Mesothelial cell of epicardium (in vitro differentiated cells): ENCODE results near the gene BARX2. TPM values are rescaled to one million over a fixed set of nuclear protein-coding genes. Genes with fewer than 3 reads are reported as not detected.

Experiments used
- DNase-seq, 2 experiments: peaks; one replicate each; pipeline ENCODE4 v3.0.0; 2021; ENCODE audit warnings: low spot score in 2 of 2; ENCODE audit not compliant: unreplicated experiment in 2 of 2
- H3K27ac Mint-ChIP-seq: 2 replicates; pipeline ENCODE4 v1.8.0; 2021; ENCODE audit warnings: mixed read lengths
- H3K27me3 Mint-ChIP-seq: 2 replicates; pipeline ENCODE4 v1.8.0; 2021; ENCODE audit warnings: low read depth, mixed read lengths
- H3K36me3 Mint-ChIP-seq: 2 replicates; pipeline ENCODE4 v1.8.0; 2021; ENCODE audit warnings: mixed read lengths
- H3K4me1 Mint-ChIP-seq: 2 replicates; pipeline ENCODE4 v1.8.0; 2021; ENCODE audit warnings: mixed read lengths
- H3K4me3 Mint-ChIP-seq: 2 replicates; pipeline ENCODE4 v1.8.0; 2021; ENCODE audit warnings: mild to moderate bottlenecking, moderate library complexity, mixed read lengths
- H3K9me3 Mint-ChIP-seq: 2 replicates; pipeline ENCODE4 v1.8.0; 2021; ENCODE audit warnings: mixed read lengths
- CTCF ChIP-seq: fragments of 200-600 bp; sonication (generic); IDR thresholded peaks from one replicate; pipeline ENCODE4 v1.5.0; 2021; ENCODE audit warnings: antibody characterized with exemption; ENCODE audit not compliant: unreplicated experiment
- total RNA-seq: library from RNA; stranded (reverse); gene quantifications from 3 replicates; pipeline ENCODE4 v1.2.1, GENCODE V29; 2021

BARX2 gene
- total RNA-seq, 1 donor from 2014 or later: 69.9 TPM

DNA sequence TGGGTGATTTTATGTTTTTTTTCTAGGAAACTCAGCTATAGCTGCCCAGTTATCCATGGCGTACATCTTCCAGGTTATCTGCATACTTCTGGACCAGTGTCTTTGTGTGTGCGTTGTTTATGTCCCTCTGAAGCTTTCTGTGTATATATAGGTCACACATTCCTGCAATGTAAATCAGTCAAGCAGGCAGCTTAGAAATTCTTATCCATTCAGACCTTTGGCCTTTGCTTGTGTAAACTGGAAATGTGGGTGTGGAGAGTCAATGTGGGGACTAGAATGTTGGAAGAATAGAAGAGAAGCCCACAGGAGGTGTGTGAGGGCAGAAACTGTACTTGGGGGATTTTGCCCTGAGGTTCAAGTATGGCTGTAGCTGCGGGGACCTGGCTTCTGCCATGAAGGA, 51.7 kb downstream of the BARX2 start:
- DNase-seq: no peak
- H3K27me3 Mint-ChIP-seq: no peaks in the 10 kb centered on the region
- H3K27ac Mint-ChIP-seq: no peak overlapping the region

GRCh38 chr11:129427816-129428406, 52.3 kb downstream of the BARX2 start:
- H3K27me3 Mint-ChIP-seq: no peaks in the 10 kb centered on the region
- no peak overlapping the region for H3K4me3 Mint-ChIP-seq
- DNase-seq: no peak

More for the DNA sequence above, 51.7 kb downstream of the BARX2 start:
- peaks cover 15% of the 10 kb centered on the region for H3K36me3 Mint-ChIP-seq
- peaks cover 17% of the 10 kb centered on the region for H3K9me3 Mint-ChIP-seq
- no peak overlapping the region for H3K4me3 Mint-ChIP-seq
- no peak for TF ChIP-seq CTCF
- peaks cover 32% of the 10 kb centered on the region for H3K4me1 Mint-ChIP-seq

DNA sequence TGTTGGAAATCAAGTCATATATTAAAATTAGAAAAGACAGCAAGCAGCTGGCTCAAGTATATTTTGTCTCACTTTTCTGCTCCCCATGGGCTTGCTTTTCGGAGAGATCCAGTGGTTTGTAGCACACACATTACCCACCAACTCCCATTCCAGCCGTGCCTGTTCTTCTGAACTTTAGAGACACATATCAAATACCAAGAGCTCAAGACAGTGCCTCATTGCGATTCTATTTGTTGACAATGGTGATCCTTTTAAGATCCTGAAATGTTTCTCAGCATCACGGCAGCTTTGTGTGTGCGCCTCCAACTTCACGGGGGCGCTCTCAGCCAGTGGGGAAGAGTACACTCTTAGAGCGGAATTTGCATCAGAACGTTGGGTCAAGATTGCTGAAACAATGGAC, 52.9 kb downstream of the BARX2 start:
- peaks cover 20% of the 10 kb centered on the region for H3K9me3 Mint-ChIP-seq
- no peaks in the 10 kb centered on the region for H3K27me3 Mint-ChIP-seq
- TF ChIP-seq CTCF: no peak
- no peak for DNase-seq
- no peak overlapping the region for H3K4me3 Mint-ChIP-seq
- no peak overlapping the region for H3K27ac Mint-ChIP-seq
- peaks cover 32% of the 10 kb centered on the region for H3K4me1 Mint-ChIP-seq
- H3K36me3 Mint-ChIP-seq: peaks cover 22% of the 10 kb centered on the region

More at GRCh38 chr11:129427816-129428406, 52.3 kb downstream of the BARX2 start:
- Mint-ChIP-seq H3K4me1 (peaks cover 32% of the 10 kb centered on the region), H3K27ac (no peak overlapping the region), H3K9me3 (peaks cover 19% of the 10 kb centered on the region), H3K36me3 (peaks cover 17% of the 10 kb centered on the region)
- no peak for TF ChIP-seq CTCF

- no peak overlapping the region for H3K4me3 Mint-ChIP-seq
- H3K27ac Mint-ChIP-seq: peak overlapping the region; percentile 94
- peaks cover 24% of the 10 kb centered on the region for H3K36me3 Mint-ChIP-seq
- H3K9me3 Mint-ChIP-seq: peaks cover 17% of the 10 kb centered on the region
- no peak for DNase-seq
- H3K4me1 Mint-ChIP-seq: peaks cover 35% of the 10 kb centered on the region
- no peak for TF ChIP-seq CTCF
- no peaks in the 10 kb centered on the region for H3K27me3 Mint-ChIP-seq
Measured at GRCh38 chr11:129434641-129435498, 59.2 kb downstream of the BARX2 start.

DNA sequence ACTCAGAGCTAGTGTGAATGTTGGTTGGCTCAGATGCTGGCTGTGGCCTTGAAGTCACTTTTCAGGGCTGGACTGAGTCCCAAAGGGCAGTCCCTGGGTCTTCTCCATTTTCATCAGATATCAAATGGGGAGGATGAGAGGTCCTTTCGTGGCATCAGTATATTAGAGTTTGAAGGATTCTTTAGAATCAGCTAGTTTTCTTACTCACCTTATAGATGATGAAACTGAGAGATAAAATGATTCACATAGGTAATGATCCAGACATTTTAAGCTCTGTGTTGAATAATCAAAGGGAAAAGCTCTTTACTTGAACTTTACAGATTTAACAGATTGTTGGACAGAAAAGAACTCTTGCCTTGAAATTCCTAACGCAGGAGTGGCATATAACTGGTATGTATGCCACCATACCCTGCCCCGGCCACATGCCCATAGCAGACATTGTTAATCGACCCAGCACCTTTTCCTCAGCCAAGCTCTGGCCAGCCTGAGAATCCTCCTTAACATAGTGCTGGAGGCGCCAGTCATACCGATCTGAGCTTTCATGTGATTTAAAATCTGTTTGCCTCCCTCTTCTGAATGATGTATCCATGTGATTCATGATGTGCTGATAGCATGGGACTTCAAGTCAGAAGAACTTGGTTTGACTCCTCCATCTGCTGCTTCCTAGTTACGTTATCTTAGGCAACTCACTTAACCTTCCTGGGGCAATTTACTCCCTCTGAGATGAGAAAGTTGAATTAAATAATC, 60.0 kb downstream of the BARX2 start:
- TF ChIP-seq CTCF: no peak
- H3K27me3 Mint-ChIP-seq: no peaks in the 10 kb centered on the region
- peak overlapping the region; percentile 94 for H3K27ac Mint-ChIP-seq
- peaks cover 22% of the 10 kb centered on the region for H3K36me3 Mint-ChIP-seq
- peaks cover 43% of the 10 kb centered on the region for H3K4me1 Mint-ChIP-seq
- peaks cover 13% of the 10 kb centered on the region for H3K9me3 Mint-ChIP-seq
- no peak for DNase-seq
- no peak overlapping the region for H3K4me3 Mint-ChIP-seq
